Pancreas (tissue), 10 donors: Measurements from ENCODE around the gene RBMS3. TPM values are rescaled to one million over a fixed set of nuclear protein-coding genes. Genes with fewer than 3 reads are reported as not detected.

Experiments
- ATAC-seq, 4 donors: fragments of 200-7000 bp; cut with Tn5 transposase; one replicate each; pipeline versions ENCODE4 v1.8.0 to v1.9.1; 2020; ENCODE audit warnings: mild to moderate bottlenecking in 4 of 4, moderate library complexity in 4 of 4
- DNase-seq, 6 donors: peaks; one replicate each; pipeline ENCODE4 v3.0.0-alpha.2; 2020
- FAIRE-seq: peaks from 2 replicates; lab custom pipeline; 2012; peaks lifted over from hg19 to GRCh38; lab: Jason Lieb, UNC
- H3K27ac ChIP-seq, 4 donors: fragments of 200-600 bp; sonication (generic); 1 replicate in 3 of 4; 2 replicates in 1 of 4; pipeline versions ENCODE4 v1.5.0 to v1.8.0; 2020
- H3K27me3 ChIP-seq, 4 donors: fragments of 200-600 bp; one replicate each; pipeline ENCODE4 v1.8.0; 2021
- H3K36me3 ChIP-seq, 3 donors: fragments of 200-600 bp; sonication (generic) in 1 of 3; one replicate each; pipeline versions ENCODE4 v1.5.0 to v1.8.0; 2020 to 2021
- H3K4me1 ChIP-seq, 3 donors: fragments of 200-600 bp; one replicate each; pipeline ENCODE4 v1.8.0; 2021
- H3K4me3 ChIP-seq, 4 donors: fragments of 200-600 bp; sonication (generic) in 2 of 4; one replicate each; pipeline versions ENCODE4 v1.5.0 to v1.8.0; 2020 to 2021
- H3K9me3 ChIP-seq, 4 donors: fragments of 200-600 bp; one replicate each; pipeline ENCODE4 v1.8.0; 2021
- CTCF ChIP-seq, 4 donors: fragments of 200-600 bp; sonication (generic) in 3 of 4; IDR thresholded peaks; one replicate each; pipeline versions ENCODE4 v1.5.0 to v1.8.0; 2021; ENCODE audit warnings: antibody characterized with exemption in 4 of 4
- WGBS, 2 donors: extraction: QIAGEN DNeasy Blood & Tissue Kit; methylation state at CpG; one replicate each; pipeline ENCODE4 v1.1.7; 2013; 5-methylcytosine and 5-hydroxymethylcytosine counted together
- intact Hi-C, 3 donors: fragments of 100-400 bp; cut with DNase I; formaldehyde crosslinking; loops; one replicate each; pipeline versions ENCODE4 v1.11.1 to v1.14.2; 2022
- polyA plus RNA-seq, 2 donors: library from polyadenylated mRNA; stranded (reverse); fragments of 200-250 nt; gene quantifications; one replicate each; pipeline ENCODE4 v1.2.3, GENCODE V29; 2013
- total RNA-seq, 6 donors: library from RNA; stranded (reverse); fragmentation: NEBNext Ultra II Directional in 4 of 6; extraction: Animal tissue kit (Norgen Biotek cat#: 25700) in 4 of 6; gene quantifications; one replicate each; pipeline versions ENCODE4 v1.2.1 to v1.2.4, GENCODE V29; 2021 to 2023
- donor health status: healthy with polysubstance abuse.
- donor health status: DM: no; HTN: no; CAD: no; lungs with moderate emphysema.
- donor health status: DM: no; HTN: no; CAD: no.
- donor health status: control.
- donor health status: control.
- donor health status: Bipolar disorder and iron deficiency.
- donor health status: DM: yes; HTN: yes; CAD: no.
- donor health status: DM: no; HTN: no; CAD: no.
- donor health status: DM: no; HTN: no; CAD: no.
- donor health status: DM: yes; HTN: yes; CAD: no.

The RBMS3 gene
- total and polyA plus RNA-seq, 8 donors, result 4.0 to 10.0 (median 6.6) TPM

- ATAC-seq (no peak), FAIRE-seq (no peak), DNase-seq (no peak)
- intact Hi-C loops, result no loop called here
- Histone ChIP-seq H3K27ac (no peak overlapping the region), H3K4me1 (peaks cover 0 to 8% (median 0%) of the 10 kb centered on the region in 3 donors), H3K27me3 (no peaks in the 10 kb centered on the region), H3K36me3 (no peaks in the 10 kb centered on the region), H3K4me3 (no peak overlapping the region), H3K9me3 (no peaks in the 10 kb centered on the region)
- TF ChIP-seq CTCF (IDR thresholded peaks at IDR 0.05), result no peak
- WGBS, 2 donors, result 88 to 90% methylated on average over 3 of the region's 3 CpGs
Observed at GRCh38 chr3:29333576-29333975, 52.7 kb downstream of the RBMS3 start.

DNA sequence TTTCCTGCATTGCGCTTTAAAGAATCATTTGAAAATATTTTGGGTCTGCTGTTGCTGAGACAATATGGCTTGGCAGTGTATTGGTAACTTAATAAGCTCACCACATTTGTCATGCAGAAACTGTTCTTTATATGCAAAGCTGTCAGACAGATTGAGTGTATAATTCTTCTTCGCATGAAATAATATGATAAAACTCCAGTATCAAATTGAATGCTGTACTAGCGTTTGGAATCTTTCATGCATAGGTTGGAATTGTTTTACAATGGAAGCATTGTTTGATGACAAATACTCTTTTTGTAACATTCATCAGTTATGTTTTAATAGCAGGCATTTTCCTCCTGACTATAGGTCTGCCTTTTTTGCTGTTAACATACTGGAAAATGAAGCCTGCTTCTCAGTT, 53.8 kb downstream of the RBMS3 start:
- Histone ChIP-seq H3K9me3 (no peaks in the 10 kb centered on the region), H3K27ac (peak overlapping the region in 2 of 4 donors; percentile 56 to 59), H3K4me1 (peaks cover 0 to 8% (median 0%) of the 10 kb centered on the region in 3 donors), H3K36me3 (no peaks in the 10 kb centered on the region), H3K4me3 (no peak overlapping the region), H3K27me3 (no peaks in the 10 kb centered on the region)
- FAIRE-seq, result no peak
- peak in 2 of 4 donors; percentile 7 to 16 for ATAC-seq
- no peak for TF ChIP-seq CTCF (IDR thresholded peaks at IDR 0.05)
- no peak for DNase-seq
- intact Hi-C loops, result no loop called here
- 43 to 49% methylated on average over 3 of the region's 3 CpGs for WGBS, 2 donors

DNA sequence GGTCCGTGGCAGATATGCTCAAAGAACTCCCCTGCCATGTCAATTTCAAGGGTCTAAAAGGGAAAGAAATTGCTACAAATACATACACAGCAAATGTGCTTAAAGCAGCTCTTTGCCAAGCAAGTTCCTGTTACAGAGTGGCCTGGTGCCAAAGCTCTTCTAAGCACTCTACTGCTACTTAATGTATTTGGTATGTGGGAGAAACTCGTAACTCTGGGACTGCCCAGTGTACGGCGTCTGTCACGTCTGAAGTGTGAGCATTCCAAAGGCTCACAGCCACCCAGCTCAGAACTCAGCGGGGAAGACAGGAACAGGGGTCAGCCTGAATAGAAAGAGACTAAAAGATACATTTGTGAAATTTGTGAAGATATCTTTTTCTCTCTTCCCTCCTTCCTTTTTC, 54.6 kb downstream of the RBMS3 start:
- ATAC-seq, result peak; percentile 63 to 96 (median 92)
- 4 to 5% methylated on average over 6 of the region's 6 CpGs for WGBS, 2 donors
- FAIRE-seq, result no peak
- H3K27me3 ChIP-seq, result no peaks in the 10 kb centered on the region
- peak overlapping the region in 3 of 4 donors; percentile 16 to 59 (median 56) for H3K27ac ChIP-seq
- H3K4me1 ChIP-seq, result peaks cover 0 to 8% (median 0%) of the 10 kb centered on the region in 3 donors
- no peaks in the 10 kb centered on the region for H3K36me3 ChIP-seq
- intact Hi-C loops, result no loop called here
- peak in 5 of 6 donors; percentile 23 to 74 (median 48) for DNase-seq
- peak overlapping the region in 1 of 4 donors; percentile 10 for H3K4me3 ChIP-seq
- no peaks in the 10 kb centered on the region for H3K9me3 ChIP-seq
- TF ChIP-seq CTCF (IDR thresholded peaks at IDR 0.05), result no peak

DNA sequence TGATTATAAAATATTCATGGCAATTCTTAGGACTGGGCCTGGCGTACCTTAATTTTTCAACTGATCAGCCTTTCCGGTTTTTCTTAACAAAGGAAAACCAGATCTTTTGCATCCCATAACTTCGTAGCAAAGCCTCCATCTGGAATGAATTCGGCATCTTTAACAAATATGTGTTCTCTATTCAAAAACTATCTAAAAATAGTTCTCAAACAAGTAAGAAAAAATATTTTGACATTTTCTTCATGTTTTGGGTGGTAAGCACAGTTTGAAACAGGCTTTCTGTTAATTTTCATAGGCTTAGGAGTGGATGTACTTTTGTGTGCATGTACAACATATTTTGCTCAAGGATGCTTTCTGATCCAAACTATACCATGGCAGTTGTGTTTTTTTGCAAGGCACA, 55.1 kb downstream of the RBMS3 start:
- Histone ChIP-seq H3K4me1 (peaks cover 0 to 8% (median 0%) of the 10 kb centered on the region in 3 donors), H3K9me3 (no peaks in the 10 kb centered on the region), H3K36me3 (no peaks in the 10 kb centered on the region), H3K27ac (peak overlapping the region in 3 of 4 donors; percentile 16 to 59 (median 56)), H3K4me3 (peak overlapping the region in 1 of 4 donors; percentile 10), H3K27me3 (no peaks in the 10 kb centered on the region)
- FAIRE-seq, result no peak
- no peak for TF ChIP-seq CTCF (IDR thresholded peaks at IDR 0.05)
- 66 to 74% methylated on average over 4 of the region's 4 CpGs for WGBS, 2 donors
- ATAC-seq, result no peak
- intact Hi-C loops, result no loop called here
- no peak for DNase-seq

- no peak overlapping the region for H3K4me3 ChIP-seq
- intact Hi-C loops, result no loop called here
- H3K27ac ChIP-seq, result no peak overlapping the region
- FAIRE-seq (no peak), DNase-seq (no peak), ATAC-seq (no peak)
- H3K36me3 ChIP-seq, result no peaks in the 10 kb centered on the region
- H3K27me3 ChIP-seq, result no peaks in the 10 kb centered on the region
- H3K9me3 ChIP-seq, result no peaks in the 10 kb centered on the region
- peaks cover 0 to 8% (median 0%) of the 10 kb centered on the region in 3 donors for H3K4me1 ChIP-seq
- no peak for TF ChIP-seq CTCF (IDR thresholded peaks at IDR 0.05)
Observed at GRCh38 chr3:29337565-29337964, 56.7 kb downstream of the RBMS3 start.
